GM19438 (cell line): ENCODE measurements around the gene CDH13.

Source experiments
- ATAC-seq: cut with Tn5 transposase; IDR thresholded peaks from one replicate; pipeline ENCODE4 v1.9.1; 2021; ENCODE audit warnings: low read depth; ENCODE audit not compliant: unreplicated experiment

The CDH13 gene

GRCh38 chr16:82979406-82980111, 352.8 kb downstream of the CDH13 start:
- ATAC-seq = no peak

GRCh38 chr16:82980810-82981209, 354.0 kb downstream of the CDH13 start:
- no peak for ATAC-seq

- no peak for ATAC-seq
Observed at GRCh38 chr16:82987767-82988166, 361.0 kb downstream of the CDH13 start.

- no peak for ATAC-seq
Observed at GRCh38 chr16:82990155-82990554, 363.4 kb downstream of the CDH13 start.

DNA sequence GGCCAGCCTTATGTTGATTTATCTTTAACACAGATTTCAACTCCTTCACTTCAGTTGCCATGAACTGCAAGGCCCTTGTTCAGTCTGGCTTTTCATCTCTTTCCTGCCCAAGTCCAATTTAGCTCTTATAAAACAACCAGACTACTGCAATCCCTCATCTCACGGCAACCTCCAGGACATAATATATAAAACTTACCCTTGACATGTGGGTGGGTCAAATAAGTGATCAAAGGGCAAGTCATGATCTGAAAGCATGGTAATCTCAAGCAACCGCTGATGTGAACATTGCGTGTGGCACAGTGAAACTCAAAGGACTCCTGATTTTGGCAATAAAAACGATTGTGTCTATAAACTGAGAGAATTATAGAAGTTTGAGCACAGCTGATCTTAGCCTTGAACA, 364.6 kb downstream of the CDH13 start:
- ATAC-seq = no peak

GRCh38 chr16:82991966-82992675, 365.4 kb downstream of the CDH13 start:
- ATAC-seq = no peak

- no peak for ATAC-seq
Observed at GRCh38 chr16:82992786-82993185, 366.0 kb downstream of the CDH13 start.

DNA sequence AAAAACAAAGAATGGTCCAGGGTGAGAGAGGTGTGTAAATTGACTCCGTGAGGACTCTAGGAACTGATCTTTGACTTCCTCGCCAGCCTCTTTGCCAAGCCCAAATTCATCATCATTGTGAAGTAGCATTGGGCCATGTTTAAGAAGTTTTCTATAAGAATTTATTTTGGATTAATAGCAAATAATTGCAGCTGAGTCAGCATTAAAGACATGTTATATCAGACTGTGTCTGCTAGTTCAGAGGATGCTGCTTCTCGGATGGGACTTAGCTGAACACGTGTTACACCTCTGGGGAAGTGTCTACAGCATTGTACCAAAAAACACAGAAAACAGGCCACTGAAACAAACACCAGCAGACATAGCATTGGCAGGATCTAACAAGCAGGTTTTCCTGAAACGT, 366.6 kb downstream of the CDH13 start:
- ATAC-seq = no peak

DNA sequence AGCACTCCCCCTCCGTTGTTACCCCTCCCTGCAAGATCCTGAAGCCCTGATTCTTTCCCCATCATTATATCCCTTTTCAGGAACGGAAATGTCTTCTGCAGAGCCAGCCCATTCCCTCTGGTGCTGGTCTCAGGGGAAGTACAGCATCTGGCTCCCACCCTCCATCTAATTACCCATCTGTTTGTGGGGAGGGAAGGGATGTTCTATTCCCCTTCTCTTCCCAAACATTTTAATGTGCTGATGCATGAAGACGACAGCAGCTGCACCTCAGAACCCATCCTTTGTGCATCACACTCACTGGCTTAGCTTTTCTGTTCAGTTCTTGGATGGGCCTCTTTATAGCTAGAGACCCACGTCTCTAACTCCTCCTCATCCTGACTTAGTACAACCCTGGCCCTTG, 367.2 kb downstream of the CDH13 start:
- ATAC-seq = no peak

GRCh38 chr16:82995286-82995923, 368.6 kb downstream of the CDH13 start:
- ATAC-seq = no peak

DNA sequence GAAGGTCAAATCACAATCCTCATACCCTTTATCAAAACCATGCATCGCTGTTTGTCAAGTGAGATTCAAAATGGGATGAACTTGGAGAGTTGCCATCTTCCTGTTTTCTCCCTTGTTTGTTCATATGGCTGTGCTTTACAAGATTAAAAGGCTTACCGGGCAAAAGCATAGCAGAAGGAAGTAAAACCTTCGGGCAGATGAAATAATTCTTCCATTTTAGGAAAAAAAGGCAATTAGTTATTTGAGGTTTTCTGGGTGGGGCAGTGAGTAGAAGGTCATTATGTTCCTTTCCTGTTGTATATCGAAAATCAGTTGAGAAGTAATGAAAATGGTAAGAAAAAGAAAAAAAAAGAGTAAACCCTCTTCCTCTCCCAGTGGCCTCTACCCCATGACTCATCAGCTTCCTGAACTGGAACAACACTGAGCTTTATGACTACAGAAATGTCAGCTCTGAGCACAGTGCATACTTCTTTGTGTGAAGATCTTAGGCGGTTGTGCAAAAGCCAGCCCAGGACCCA, 369.2 kb downstream of the CDH13 start:
- no peak for ATAC-seq

- no peak for ATAC-seq
Observed at GRCh38 chr16:82996814-82997213, 370.0 kb downstream of the CDH13 start.

GRCh38 chr16:82999711-83000110, 372.9 kb downstream of the CDH13 start:
- no peak for ATAC-seq

- no peak for ATAC-seq
Observed at GRCh38 chr16:83002351-83003334, 375.9 kb downstream of the CDH13 start.

- ATAC-seq = no peak
Observed at GRCh38 chr16:83004868-83005652, 378.3 kb downstream of the CDH13 start.

GRCh38 chr16:83005653-83006160, 378.9 kb downstream of the CDH13 start:
- no peak for ATAC-seq

DNA sequence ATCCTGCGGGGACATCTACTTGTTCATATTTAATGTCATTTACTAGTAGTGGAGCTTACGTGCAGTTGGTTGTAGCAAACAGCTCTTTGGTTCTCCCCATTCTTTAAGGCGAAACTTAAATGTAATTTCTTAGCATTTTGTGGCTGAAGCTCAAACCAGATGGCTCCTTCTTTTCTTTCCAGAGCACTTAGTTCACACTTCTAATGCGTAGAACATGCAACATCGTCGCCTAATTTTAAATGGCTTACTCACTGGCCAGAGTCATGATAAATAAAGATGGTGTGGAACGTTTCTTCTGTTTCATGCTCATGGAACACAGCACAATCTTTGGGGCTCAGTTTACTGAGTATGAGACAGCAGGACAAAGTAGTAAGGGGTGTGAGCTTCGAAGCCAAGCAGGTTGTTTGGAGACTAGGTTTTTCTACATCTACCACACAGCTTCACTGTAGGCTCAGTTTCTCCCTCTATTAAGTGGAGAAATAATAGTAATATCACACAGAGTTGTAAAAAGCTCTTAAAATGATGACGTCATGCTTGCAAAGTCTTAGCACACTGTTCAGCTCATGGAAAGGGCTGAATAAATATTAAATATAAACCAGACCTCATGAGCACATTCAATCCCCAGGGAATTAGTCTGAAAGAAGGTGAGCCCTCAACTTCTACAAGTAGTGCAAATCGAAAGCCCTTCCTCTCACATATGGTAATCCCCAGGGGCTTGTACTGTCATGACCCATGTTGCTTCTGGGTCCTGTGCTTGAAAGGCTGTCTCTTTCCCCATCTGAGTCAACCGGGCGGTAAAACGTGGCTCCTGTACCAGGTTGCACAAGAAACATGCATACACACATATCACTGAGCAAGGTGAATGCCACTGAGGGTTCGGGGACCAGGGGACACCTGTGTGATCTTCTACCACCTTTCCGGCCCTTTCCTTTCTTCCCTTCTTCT, 384.3 kb downstream of the CDH13 start:
- ATAC-seq = no peak

DNA sequence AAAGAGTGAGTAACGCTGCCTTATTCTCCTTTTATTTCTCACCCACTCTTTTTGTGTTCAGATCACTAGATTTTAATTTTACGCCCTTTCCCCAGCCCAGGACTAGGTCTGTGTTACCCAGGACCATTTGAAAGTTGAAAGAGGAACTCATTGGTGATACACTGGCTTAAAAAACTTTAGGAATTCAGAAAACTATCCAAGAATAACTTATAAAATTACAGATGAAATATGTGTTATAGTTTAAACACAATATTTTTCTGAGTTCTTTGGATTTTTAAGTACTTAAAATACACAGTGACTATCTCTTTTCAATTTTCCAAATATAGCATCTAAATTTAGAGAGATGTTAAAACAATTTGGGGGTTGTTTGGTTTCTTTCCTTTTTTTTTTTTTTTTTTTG, 385.2 kb downstream of the CDH13 start:
- no peak for ATAC-seq
